ENCODE results near the gene SZT2.

SZT2 gene

DNA sequence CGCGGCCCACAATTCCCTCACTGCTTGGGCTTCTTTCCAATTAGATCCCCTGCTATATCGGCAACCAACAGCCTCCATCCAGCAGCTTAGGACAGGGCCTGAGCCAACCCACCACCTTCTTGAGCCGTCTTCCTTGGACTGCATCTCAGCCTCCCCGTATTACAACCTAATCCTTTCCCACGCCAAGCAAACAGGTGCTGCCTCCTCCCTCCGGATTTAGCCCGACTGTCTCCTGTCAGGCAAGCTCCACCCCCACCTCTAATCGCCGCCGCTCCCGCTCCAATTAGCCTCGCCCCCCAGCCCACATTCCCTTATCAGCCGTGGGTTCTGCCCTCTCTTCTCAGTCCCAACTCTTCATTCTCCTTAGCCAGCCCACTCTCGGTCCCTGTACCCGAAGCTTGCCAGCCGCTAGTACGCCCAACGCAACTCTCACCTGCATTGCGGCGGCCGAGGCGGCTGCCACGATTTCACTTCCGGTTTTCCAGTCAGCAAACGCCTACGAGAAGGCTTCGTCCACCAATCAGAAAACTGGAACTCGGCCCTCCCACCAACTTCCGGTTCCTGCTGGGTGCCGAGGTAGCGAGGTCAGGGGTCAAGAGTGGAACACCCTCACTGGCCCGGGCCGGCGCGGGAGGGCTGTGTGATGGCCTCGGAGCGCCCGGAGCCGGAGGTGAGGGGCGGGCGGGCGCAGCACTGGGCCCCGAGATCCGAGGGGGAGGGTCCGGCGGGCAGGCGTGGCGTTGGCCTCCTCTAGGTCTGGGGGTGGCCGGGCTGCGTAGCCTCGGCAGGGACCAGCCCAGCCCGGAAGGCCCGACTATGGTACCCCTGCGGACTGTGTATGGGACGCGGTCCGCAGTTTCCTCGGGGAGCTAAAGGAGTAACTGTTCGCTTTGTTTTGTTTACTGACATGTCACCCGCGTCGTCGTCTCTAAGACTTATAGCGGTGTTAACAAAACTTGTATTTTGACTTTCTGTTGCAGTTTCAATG is at the start of gene SZT2, which contains the start of gene MED8:
Gene SZT2 (plus strand): TSS at position 574 of the 988 bp plus-strand sequence. CDS start 70 bp downstream, at position 644.
Gene MED8 (minus strand): TSS at position 475 of the 988 bp plus-strand sequence. CDS start 36 bp downstream, at position 439.
- Mint-ChIP-seq H3K4me1 (ENCODE audit: low read depth) (peaks cover 30% of the 10 kb centered on the region), H3K9me3 (no peaks in the 10 kb centered on the region), H3K27ac (peak within 1 kb of the TSS; percentile 97), H3K27me3 (ENCODE audit: low read depth) (no peaks in the 10 kb centered on the region), H3K36me3 (ENCODE audit: low read depth) (peaks cover 20% of the 10 kb centered on the region), H3K4me3 (peak within 1 kb of the TSS; percentile 100)

DNA sequence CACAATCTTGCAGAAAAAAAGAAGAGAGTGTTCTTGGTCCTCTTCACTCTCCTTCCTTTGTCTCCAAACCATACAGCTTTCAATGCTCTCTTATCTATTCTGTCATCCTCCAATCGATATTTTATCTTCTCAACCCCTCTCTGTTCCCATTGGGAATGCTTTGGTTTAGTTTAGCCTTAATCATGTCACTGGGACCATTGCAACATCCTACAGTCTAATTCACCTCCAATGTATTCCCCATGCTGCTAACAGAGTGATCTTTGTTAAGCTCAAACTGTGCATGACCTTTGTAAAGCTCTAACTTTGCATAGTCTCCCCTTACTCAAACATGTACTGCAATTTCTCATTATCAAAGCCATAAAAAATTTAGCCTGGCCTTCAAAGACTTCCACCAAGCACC is 49.1 kb upstream of the SZT2 start:
- Mint-ChIP-seq H3K9me3 (no peaks in the 10 kb centered on the region), H3K27ac (no peak overlapping the region), H3K4me3 (no peak overlapping the region), H3K4me1 (ENCODE audit: low read depth) (no peaks in the 10 kb centered on the region), H3K27me3 (ENCODE audit: low read depth) (no peaks in the 10 kb centered on the region), H3K36me3 (ENCODE audit: low read depth) (no peaks in the 10 kb centered on the region)

DNA sequence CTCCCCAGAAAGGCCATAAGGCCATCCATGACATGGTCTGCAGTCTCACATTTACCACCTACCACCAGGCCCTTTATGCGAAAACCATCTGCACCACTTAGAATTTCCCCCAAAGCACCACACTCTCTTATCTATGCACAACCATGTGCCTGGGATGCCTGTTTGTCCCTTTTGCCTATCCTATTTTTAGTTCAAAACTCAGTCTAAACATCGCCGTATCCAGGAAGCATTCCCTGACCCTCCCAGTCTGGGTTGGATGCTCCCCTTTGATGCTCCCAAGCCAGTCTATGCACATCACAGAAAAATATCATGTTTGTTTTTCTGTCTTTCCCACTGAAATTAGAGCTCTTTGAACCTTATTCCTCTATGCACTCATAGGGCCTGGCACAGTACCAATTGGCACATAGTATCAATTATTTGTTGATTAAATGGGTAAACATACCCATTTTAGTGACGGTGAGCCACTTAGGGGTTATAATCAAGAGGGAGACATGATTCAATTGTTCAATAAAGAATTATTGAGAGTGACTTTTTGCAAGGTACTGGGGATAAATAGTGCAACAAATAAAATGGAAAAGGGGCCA is 45.3 kb upstream of the SZT2 start:
- Mint-ChIP-seq H3K4me1 (ENCODE audit: low read depth) (no peaks in the 10 kb centered on the region), H3K36me3 (ENCODE audit: low read depth) (no peaks in the 10 kb centered on the region)

DNA sequence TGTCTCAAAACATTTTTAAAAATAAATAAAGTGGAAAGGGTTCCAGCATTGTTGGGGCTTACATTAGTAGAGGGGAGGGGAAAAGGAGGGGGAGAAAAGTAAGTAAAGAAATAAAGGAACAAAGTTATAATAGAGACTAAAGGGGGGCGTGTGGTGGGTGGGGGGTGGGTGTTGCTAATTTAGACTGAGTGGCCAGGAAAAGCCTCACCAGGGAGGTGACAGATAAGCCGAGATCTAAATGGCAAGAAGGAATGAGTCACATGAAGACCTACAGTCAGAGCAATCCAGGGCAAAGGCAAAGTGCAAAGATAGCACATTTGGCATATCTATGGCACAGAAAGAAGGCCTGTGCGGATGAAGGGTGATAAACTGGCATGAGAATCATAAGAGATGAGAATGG is 44.6 kb upstream of the SZT2 start:
- Mint-ChIP-seq H3K4me1 (ENCODE audit: low read depth) (peaks cover 4% of the 10 kb centered on the region), H3K9me3 (no peaks in the 10 kb centered on the region), H3K27me3 (ENCODE audit: low read depth) (peaks cover 4% of the 10 kb centered on the region), H3K27ac (no peak overlapping the region), H3K36me3 (ENCODE audit: low read depth) (no peaks in the 10 kb centered on the region), H3K4me3 (no peak overlapping the region)

More for the DNA sequence above, 45.3 kb upstream of the SZT2 start:
- H3K9me3 Mint-ChIP-seq, result no peaks in the 10 kb centered on the region
- no peak overlapping the region for H3K4me3 Mint-ChIP-seq
- no peak overlapping the region for H3K27ac Mint-ChIP-seq
- H3K27me3 Mint-ChIP-seq (ENCODE audit: low read depth), result peaks cover 4% of the 10 kb centered on the region

DNA sequence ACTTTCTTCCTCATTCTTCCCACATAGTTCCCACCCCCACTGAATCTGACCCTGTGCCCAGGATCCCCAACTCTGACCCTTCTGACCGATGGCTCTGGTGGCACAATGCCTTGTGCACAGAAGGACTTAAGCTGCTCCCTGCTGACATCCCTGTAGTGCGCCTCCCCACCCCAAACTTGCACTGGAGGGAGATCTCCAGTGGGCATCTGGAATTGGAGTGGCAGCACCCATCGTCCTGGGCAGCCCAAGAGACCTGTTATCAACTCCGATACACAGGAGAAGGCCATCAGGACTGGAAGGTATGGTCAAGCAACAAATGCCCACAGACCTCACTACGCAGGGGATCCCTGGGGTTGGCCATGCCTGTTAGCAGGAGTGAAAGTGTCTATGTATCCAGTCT is 43.1 kb upstream of the SZT2 start:
- Mint-ChIP-seq H3K27ac (no peak overlapping the region), H3K4me3 (no peak overlapping the region), H3K36me3 (ENCODE audit: low read depth) (no peaks in the 10 kb centered on the region), H3K27me3 (ENCODE audit: low read depth) (peaks cover 4% of the 10 kb centered on the region), H3K9me3 (no peaks in the 10 kb centered on the region), H3K4me1 (ENCODE audit: low read depth) (peaks cover 4% of the 10 kb centered on the region)

DNA sequence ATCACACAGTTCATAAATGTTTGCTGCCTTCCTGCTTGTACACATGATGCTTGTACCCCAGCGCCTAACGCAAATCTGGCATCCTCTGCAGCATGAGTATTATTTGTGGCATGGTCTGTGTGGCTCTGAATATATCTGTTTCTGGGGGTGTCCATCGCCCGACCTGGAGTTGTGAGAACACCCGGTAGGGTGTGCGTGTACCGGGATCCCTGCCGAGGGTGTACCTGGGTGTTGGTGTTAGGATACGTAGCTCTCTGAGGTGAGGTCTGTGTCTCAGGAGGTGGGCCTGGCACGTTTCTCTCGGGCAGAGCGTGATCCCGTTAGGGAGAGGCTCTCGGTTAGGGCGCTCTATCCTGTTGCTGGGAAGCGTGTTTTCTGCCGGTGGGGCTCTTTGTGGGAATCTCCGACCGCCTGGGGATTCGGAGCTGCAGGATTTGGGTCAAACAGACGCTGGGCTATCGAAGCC is 41.3 kb upstream of the SZT2 start:
- H3K4me1 Mint-ChIP-seq (ENCODE audit: low read depth), result peaks cover 10% of the 10 kb centered on the region
- no peaks in the 10 kb centered on the region for H3K9me3 Mint-ChIP-seq
- H3K27ac Mint-ChIP-seq, result no peak overlapping the region
- H3K36me3 Mint-ChIP-seq (ENCODE audit: low read depth), result no peaks in the 10 kb centered on the region
- H3K4me3 Mint-ChIP-seq, result no peak overlapping the region
- peaks cover 4% of the 10 kb centered on the region for H3K27me3 Mint-ChIP-seq (ENCODE audit: low read depth)

DNA sequence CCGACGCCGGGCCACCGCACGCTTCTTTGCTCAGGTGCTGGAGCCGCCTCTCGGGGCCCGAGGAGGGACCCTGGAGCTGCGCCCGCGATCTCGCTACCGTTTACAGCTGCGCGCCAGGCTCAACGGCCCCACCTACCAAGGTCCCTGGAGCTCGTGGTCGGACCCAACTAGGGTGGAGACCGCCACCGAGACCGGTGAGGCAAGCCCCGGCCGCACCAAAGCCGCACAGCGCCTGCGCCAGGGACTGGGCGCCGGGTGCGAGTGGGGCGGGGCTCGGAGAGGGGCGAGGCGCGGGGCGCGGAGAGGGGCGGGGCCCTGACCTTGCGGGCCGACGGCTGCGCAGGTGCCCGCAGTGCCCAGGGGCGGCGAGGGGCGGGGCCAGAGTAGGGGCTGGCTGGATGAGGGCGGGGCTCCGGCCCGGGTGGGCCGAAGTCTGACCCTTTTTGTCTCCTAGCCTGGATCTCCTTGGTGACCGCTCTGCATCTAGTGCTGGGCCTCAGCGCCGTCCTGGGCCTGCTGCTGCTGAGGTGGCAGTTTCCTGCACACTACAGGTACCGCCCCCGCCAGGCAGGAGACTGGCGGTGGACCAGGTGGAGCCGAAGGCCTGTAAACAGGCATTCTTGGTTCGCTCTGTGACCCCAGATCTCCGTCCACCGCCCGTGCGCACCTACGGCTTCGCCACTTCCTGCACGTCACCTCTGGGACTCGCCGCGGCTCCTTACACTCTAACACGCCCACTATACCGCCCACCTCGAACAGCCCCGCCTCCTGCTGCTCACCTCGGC is 40.7 kb upstream of the SZT2 start:
- peak overlapping the region; percentile 75 for H3K27ac Mint-ChIP-seq
- no peaks in the 10 kb centered on the region for H3K9me3 Mint-ChIP-seq
- no peaks in the 10 kb centered on the region for H3K36me3 Mint-ChIP-seq (ENCODE audit: low read depth)
- H3K27me3 Mint-ChIP-seq (ENCODE audit: low read depth), result peaks cover 4% of the 10 kb centered on the region
- peaks cover 10% of the 10 kb centered on the region for H3K4me1 Mint-ChIP-seq (ENCODE audit: low read depth)
- peak overlapping the region; percentile 67 for H3K4me3 Mint-ChIP-seq

DNA sequence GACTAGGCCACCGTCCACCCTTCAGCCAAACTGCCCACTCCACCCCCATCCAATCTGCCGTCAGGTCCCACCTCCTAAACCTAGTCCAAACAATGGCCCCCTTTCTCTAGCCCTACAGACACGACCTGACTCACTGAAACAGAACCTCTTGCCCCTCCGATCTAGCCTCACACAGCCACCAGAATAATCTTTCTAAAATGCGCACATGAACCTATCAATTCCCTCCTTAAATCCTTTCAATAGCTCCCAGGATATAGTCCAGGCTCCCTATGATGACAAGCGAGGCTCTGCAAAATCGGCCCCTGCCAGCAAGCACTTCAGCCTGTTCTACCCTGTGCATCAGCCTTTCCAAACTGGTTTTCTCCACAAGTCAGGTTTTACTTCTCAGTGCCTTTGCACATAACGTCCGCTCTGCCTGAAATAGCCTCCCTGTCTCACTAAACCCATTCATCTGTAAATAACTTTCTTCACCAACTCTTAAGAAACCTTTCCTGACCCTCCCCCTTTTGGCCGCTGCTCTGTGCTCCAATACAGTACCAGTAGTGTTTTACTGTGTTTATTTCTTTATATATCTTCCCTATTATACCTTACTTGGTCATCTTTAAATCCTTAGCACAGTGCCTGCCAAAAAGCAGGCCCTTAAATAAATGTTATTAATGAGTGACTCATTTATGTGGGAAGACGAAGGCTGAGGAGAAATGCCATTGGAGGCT is 39.9 kb upstream of the SZT2 start:
- no peaks in the 10 kb centered on the region for H3K36me3 Mint-ChIP-seq (ENCODE audit: low read depth)
- peaks cover 10% of the 10 kb centered on the region for H3K4me1 Mint-ChIP-seq (ENCODE audit: low read depth)
- H3K4me3 Mint-ChIP-seq, result peak overlapping the region; percentile 67
- no peaks in the 10 kb centered on the region for H3K9me3 Mint-ChIP-seq
- peaks cover 4% of the 10 kb centered on the region for H3K27me3 Mint-ChIP-seq (ENCODE audit: low read depth)
- H3K27ac Mint-ChIP-seq, result peak overlapping the region; percentile 75

DNA sequence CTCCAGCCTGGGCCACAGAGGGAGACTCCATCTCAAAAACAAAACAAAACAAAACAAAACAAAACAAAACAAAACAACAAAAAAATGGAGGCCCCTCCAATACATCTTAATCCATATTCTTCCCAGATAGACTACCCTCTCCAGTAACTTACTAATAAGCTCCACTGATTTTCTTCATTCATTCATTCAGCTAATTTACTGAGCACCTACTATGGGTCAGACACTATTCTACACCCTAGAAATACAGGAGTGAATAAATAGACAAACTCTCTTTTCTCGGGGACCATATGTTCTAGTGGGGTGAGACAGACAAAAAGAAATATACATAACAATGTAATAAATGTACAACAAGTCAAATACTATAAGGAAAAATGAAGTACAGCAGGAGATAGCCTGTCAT is 38.7 kb upstream of the SZT2 start:
- H3K4me1 Mint-ChIP-seq (ENCODE audit: low read depth), result peaks cover 10% of the 10 kb centered on the region
- H3K27ac Mint-ChIP-seq, result no peak overlapping the region
- H3K36me3 Mint-ChIP-seq (ENCODE audit: low read depth), result no peaks in the 10 kb centered on the region
- no peaks in the 10 kb centered on the region for H3K9me3 Mint-ChIP-seq
- no peak overlapping the region for H3K4me3 Mint-ChIP-seq
- peaks cover 4% of the 10 kb centered on the region for H3K27me3 Mint-ChIP-seq (ENCODE audit: low read depth)

DNA sequence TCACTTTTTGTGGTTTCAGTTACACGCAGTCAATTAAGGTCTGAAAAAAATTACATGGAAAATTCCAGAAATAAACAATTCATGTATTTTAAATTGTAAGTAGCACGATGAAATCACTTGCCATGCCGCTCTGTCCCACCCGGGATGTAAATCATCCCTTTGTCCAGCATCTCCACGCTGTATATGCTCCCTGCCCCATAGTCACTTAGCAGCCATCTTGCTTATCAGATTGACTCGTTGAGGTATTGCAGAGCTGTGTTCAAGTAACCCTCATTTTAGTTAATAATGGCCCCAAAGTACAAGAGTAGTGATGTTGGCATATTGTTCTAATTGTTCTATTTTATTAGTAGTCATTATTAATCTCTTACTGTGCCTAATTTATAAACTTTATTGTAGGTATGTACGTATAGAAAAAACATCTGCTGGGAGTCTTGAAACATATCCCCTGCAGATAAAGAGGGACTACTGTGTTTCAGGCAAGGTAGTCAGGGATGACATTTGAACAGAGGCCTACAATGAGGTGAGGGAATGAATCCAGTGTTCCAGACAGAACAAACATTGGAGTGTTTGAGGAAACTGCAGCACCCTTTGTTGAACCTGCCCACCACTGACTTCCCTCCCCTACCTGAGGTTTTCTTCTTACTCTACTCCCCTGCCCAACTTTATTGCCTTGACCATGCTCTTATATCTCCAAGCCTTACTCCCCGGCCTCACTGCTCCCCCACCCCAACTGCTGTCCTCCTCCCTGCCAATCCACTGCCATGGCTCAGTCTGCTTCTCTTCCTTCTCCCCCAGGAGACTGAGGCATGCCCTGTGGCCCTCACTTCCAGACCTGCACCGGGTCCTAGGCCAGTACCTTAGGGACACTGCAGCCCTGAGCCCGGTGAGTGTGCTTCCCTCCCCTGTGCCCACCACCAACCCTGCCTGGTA is 38.0 kb upstream of the SZT2 start:
- peaks cover 4% of the 10 kb centered on the region for H3K27me3 Mint-ChIP-seq (ENCODE audit: low read depth)
- H3K9me3 Mint-ChIP-seq, result no peaks in the 10 kb centered on the region
- no peaks in the 10 kb centered on the region for H3K36me3 Mint-ChIP-seq (ENCODE audit: low read depth)
- no peak overlapping the region for H3K4me3 Mint-ChIP-seq
- H3K27ac Mint-ChIP-seq, result no peak overlapping the region
- peaks cover 10% of the 10 kb centered on the region for H3K4me1 Mint-ChIP-seq (ENCODE audit: low read depth)

DNA sequence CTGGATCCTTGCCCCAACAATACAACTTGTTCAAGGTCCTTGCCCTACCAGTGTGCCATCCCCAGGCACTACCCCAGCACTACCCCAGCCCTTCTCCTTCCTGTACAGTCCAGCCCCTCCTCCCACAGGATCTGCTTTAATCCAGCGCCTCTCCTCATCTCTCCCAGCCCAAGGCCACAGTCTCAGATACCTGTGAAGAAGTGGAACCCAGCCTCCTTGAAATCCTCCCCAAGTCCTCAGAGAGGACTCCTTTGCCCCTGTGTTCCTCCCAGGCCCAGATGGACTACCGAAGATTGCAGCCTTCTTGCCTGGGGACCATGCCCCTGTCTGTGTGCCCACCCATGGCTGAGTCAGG is 37.4 kb upstream of the SZT2 start:
- Mint-ChIP-seq H3K4me3 (no peak overlapping the region), H3K4me1 (ENCODE audit: low read depth) (peaks cover 11% of the 10 kb centered on the region), H3K27me3 (ENCODE audit: low read depth) (no peaks in the 10 kb centered on the region), H3K36me3 (ENCODE audit: low read depth) (peaks cover 3% of the 10 kb centered on the region), H3K27ac (no peak overlapping the region), H3K9me3 (no peaks in the 10 kb centered on the region)

DNA sequence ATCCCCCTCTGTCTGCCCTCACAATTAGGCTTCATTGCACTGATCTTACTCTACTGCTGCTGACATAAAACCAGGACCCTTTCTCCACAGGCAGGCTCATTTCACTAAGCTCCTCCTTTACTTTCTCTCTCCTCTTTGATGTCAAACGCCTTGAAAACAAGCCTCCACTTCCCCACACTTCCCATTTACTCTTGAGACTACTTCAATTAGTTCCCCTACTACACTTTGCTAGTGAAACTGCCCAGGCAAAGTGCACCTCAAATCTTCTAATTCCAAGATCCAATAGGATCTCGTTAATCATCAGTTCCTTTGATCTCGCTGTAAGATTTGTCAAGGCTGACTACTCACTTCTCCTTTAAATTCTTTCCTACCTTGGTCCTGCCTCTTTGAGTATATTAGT is 36.8 kb upstream of the SZT2 start:
- peaks cover 3% of the 10 kb centered on the region for H3K36me3 Mint-ChIP-seq (ENCODE audit: low read depth)

DNA sequence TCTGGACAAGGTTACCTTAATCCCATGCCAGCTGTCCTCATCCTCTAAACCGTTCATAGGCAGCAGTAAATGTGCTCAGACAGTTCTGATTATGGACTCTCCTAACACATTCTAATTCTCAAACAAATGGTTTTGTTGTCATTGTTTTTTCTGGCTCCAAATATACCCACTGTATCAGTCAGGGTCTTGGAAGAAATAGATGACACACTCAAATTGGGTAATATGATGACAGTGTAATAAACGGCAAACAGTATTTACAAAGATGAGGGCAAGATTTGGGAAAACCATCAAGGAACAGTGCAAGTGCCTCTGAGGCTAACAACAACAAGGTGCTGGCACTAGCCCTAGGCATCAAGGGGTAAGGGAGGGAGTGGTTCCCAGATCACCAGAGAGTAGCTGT is 35.2 kb upstream of the SZT2 start:
- peaks cover 5% of the 10 kb centered on the region for H3K36me3 Mint-ChIP-seq (ENCODE audit: low read depth)
- no peak overlapping the region for H3K4me3 Mint-ChIP-seq
- peaks cover 20% of the 10 kb centered on the region for H3K4me1 Mint-ChIP-seq (ENCODE audit: low read depth)
- H3K9me3 Mint-ChIP-seq, result no peaks in the 10 kb centered on the region
- no peak overlapping the region for H3K27ac Mint-ChIP-seq
- H3K27me3 Mint-ChIP-seq (ENCODE audit: low read depth), result no peaks in the 10 kb centered on the region

More for the DNA sequence above, 36.8 kb upstream of the SZT2 start:
- Mint-ChIP-seq H3K27me3 (ENCODE audit: low read depth) (no peaks in the 10 kb centered on the region), H3K27ac (peak overlapping the region; percentile 41), H3K4me1 (ENCODE audit: low read depth) (peaks cover 14% of the 10 kb centered on the region), H3K4me3 (no peak overlapping the region), H3K9me3 (no peaks in the 10 kb centered on the region)
